Tibial nerve (tissue), 3 donors: Measurements from ENCODE around the gene PLSCR4.

Experiments
- CTCF ChIP-seq, 5 experiments: fragments of 200-600 bp in 3 of 5; fragments of 450-650 bp in 2 of 5; sonication (generic) in 3 of 5; IDR thresholded peaks; one replicate each; pipeline ENCODE4 v1.5.1; 2016 to 2019; ENCODE audit warnings: antibody characterized with exemption in 5 of 5, mild to moderate bottlenecking in 3 of 5, moderate library complexity in 2 of 5
- POLR2A ChIP-seq, 2 donors: fragments of 450-650 bp; IDR thresholded peaks; one replicate each; pipeline ENCODE4 v1.6.1; 2017; ENCODE audit warnings: antibody characterized with exemption in 2 of 2, mild to moderate bottlenecking in 2 of 2, moderate library complexity in 2 of 2

GRCh38 chr3:146145642-146146041 lies 105.3 kb downstream of the PLSCR4 start:
- TF ChIP-seq CTCF (IDR thresholded peaks at IDR 0.05), result no peak
- TF ChIP-seq POLR2A (IDR thresholded peaks at IDR 0.05), result no peak
